ENCODE measurements around the gene NT5DC4.
A peak's percentile ranks its signal among the peaks of the same experiment; 100 is the strongest.

The NT5DC4 gene

DNA sequence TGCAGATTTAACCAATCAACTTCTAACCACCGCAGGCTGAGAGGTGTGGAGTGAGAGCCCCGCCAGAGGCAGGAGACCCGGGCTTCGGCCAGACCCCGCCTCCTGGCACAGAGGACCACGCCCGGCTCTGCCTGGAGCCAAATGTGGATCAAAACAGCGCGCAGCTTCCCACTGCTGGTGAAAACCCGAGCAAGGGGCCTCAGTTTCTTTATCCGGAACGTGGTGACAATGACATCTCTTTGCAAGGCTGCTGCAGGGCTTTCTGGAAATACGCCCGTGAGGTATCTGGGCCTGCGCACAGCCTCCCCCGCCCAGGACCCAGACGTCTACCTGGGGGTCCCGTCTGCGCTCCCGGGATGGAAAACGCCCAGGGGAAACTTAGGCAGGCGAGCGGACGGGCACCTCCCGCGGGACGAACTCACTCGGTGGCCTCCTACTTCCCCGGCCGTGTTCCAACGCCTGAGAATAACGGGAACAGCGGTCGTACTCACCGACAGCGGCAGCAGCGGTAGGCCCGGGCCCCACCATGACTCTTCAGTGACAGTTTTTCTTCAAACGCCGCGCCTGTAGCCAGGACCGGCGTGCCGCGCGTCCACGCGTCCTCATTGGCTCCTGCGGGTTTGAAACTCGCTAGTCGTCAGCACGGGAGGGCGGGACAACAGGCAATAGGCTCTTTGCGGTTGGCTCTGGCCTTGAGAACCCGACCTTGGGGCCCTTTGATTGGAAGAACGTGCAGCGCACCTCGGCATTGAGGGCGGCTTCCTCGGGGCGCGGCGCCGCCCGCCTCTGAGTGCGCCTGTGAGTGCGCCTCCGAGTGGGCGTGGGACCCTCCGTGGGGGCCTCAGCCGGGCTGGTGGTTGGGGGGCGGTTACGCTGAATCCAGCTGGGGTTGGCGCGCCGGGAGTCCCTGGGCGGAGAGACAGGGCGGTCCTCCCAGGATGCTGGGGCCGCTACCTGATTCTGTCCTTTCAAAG lies 43.5 kb downstream of the NT5DC4 start, which contains the start of gene CKAP2L:
Gene CKAP2L, minus strand, starts transcription at position 539 of the 974 bp plus-strand sequence. Its CDS starts 11 bp downstream, at position 528.
- peak; percentile 99 for DNase-seq (ENCODE audit: low read depth)
- TF ChIP-seq, protein P1, sequence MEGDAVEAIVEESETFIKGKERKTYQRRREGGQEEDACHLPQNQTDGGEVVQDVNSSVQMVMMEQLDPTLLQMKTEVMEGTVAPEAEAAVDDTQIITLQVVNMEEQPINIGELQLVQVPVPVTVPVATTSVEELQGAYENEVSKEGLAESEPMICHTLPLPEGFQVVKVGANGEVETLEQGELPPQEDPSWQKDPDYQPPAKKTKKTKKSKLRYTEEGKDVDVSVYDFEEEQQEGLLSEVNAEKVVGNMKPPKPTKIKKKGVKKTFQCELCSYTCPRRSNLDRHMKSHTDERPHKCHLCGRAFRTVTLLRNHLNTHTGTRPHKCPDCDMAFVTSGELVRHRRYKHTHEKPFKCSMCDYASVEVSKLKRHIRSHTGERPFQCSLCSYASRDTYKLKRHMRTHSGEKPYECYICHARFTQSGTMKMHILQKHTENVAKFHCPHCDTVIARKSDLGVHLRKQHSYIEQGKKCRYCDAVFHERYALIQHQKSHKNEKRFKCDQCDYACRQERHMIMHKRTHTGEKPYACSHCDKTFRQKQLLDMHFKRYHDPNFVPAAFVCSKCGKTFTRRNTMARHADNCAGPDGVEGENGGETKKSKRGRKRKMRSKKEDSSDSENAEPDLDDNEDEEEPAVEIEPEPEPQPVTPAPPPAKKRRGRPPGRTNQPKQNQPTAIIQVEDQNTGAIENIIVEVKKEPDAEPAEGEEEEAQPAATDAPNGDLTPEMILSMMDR (conservative IDR thresholded peaks at IDR 0.05; ENCODE audit: low read depth, low read length): no peak
- H3K4me3 ChIP-seq (ENCODE audit: low read depth, low read length): peak within 1 kb of the TSS; percentile 73

DNA sequence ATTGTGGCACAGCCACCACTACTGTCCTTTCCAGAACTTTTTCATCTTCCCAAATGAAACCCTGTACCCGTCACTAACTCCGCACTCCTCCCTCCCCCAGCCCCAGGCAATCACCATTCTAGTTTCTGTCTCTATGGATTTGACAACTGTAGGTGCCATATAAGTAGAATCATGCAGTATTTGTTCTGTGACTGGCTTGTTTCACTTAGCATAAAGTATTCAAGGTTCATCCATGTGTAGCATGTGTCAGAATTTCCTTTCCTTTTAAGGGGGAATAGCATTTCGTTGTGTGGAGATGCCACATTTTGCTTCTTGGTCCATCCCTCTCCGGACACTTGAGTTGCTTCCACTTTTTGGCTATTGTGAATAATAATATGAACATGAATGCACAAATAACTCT lies 44.4 kb downstream of the NT5DC4 start:
- no peak for DNase-seq (ENCODE audit: low read depth)
- H3K4me3 ChIP-seq (ENCODE audit: low read depth, low read length): peak overlapping the region; percentile 73
- TF ChIP-seq, protein P1 (conservative IDR thresholded peaks at IDR 0.05; ENCODE audit: low read depth, low read length): no peak

DNA sequence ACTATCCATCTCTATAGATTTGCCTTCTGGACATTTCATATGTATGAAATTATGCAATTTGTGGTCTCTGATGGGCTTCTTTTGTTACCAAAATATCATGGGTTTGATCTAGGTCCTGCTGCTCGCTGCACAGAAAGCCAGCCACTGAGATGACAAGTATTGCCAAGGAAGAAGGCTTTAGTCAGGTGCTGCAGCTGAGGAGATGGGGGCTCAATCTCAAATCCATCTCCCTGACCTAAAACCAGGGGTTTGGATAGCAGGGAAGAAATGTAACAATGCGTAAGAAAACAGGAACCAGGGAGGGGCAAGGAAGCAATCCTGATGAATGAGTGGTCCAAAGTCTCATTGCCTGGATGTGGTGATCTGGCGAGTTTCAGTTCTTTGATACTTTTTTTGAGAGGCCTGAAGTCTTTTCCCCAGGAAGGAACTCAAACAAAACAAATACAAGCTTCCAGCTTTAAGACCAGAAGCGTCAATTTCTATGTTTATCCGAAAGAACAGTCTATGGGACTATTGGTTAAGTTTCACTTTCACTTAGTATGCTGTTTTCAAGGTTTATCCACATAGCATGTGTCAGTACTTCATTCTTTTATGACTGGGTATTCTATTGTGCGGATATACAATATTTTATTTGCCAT lies 47.0 kb downstream of the NT5DC4 start:
- H3K4me3 ChIP-seq (ENCODE audit: low read depth, low read length): peak overlapping the region; percentile 15
- DNase-seq (ENCODE audit: low read depth): peak; percentile 44
- TF ChIP-seq, protein P1 (conservative IDR thresholded peaks at IDR 0.05; ENCODE audit: low read depth, low read length): no peak

DNA sequence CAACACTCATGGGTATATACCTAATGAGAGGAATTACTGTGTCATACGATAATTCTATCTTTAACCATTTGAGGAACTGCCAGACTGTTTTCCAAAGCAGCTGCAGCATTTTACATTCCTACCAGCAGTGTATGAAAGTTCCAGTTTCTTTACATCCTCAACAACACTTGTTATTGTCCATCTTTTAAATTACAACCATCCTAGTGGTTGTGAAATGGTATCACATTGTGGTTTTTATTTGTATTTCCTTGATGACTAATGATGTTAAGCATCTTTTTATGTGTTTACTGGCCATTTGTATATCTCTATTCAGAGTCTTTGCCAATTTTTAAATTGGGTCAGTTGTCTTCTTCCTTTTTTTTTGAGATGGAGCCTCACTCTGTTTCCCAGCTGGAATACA lies 47.6 kb downstream of the NT5DC4 start:
- H3K4me3 ChIP-seq (ENCODE audit: low read depth, low read length): no peak overlapping the region
- TF ChIP-seq, protein P1 (conservative IDR thresholded peaks at IDR 0.05; ENCODE audit: low read depth, low read length): no peak
- peak; percentile 52 for DNase-seq (ENCODE audit: low read depth)

DNA sequence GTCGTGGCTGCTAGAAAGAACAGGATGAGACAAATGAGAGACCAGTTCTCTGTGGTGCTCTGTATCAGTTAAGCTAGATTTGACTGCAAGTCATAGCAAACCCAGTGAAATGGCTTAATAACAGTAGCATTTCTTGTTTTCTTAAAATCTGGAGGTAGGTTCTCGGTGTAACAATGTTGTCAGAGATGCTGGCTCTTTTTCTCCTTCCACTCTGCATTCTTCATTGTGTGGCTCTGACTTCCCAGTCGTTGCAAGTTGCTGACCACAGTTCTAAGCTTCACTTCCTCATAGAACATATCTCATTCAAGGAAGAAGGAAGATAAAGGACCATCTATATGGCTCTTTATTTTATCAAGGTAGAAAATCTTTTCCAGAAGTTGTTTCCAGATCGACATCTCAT lies 51.5 kb downstream of the NT5DC4 start:
- H3K4me3 ChIP-seq (ENCODE audit: low read depth, low read length): no peak overlapping the region
- DNase-seq (ENCODE audit: low read depth): no peak
- TF ChIP-seq, protein P1 (conservative IDR thresholded peaks at IDR 0.05; ENCODE audit: low read depth, low read length): no peak

DNA sequence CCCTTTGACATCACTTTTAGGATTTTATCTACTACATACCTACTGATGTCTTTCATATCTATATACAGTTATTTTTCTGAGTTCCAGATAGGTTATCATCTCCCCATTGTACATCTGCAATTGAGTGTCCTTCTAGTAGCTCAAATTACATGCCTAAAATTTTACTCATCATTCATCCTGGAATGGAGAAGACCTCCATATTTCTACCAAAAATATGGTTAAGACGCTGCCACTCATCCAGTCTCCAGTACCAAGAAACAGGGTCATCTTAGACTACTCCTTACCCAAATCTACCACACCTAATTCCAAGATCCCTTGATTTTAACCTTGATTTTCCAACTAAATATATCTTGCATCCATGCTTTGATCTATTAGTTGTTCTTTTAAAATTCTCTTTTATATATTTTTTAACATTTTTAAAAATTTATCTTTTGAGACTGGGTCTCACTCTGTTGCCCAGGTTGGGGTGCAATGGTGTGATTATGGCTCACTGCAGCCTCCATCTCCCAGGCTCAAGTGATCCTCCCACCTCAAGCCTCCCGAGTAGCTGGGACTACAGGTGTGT lies 52.2 kb downstream of the NT5DC4 start:
- H3K4me3 ChIP-seq (ENCODE audit: low read depth, low read length): no peak overlapping the region
- DNase-seq (ENCODE audit: low read depth): no peak
- TF ChIP-seq, protein P1 (conservative IDR thresholded peaks at IDR 0.05; ENCODE audit: low read depth, low read length): no peak
